H9 (cell line): ENCODE measurements around the gene REXO2. TPM values are rescaled to one million over a fixed set of nuclear protein-coding genes. Genes with fewer than 3 reads are reported as not detected.

Experiments used
- DNase-seq: peaks from one replicate; pipeline ENCODE4 v3.0.0-alpha.2; 2017
- H2AFZ ChIP-seq: one replicate; pipeline ENCODE4 v1.6.1; 2013; ENCODE audit warnings: mild to moderate bottlenecking, low read length, control low read depth, moderate library complexity
- H2AK5ac ChIP-seq: 2 replicates; pipeline ENCODE4 v1.6.1; 2013; ENCODE audit warnings: low read length, control low read depth, mixed read lengths; ENCODE audit not compliant: insufficient read length
- H2BK120ac ChIP-seq: one replicate; pipeline ENCODE4 v1.6.1; 2013; ENCODE audit warnings: low read depth, mild to moderate bottlenecking, low read length, control low read depth, inconsistent platforms; ENCODE audit not compliant: poor library complexity, severe bottlenecking
- H2BK12ac ChIP-seq: 2 replicates; pipeline ENCODE4 v1.6.1; 2013; ENCODE audit warnings: low read length, control low read depth, mixed read lengths, low read depth; ENCODE audit not compliant: insufficient read length
- H2BK15ac ChIP-seq: 2 replicates; pipeline ENCODE4 v1.6.1; 2013; ENCODE audit warnings: low read depth, low read length, control low read depth
- H2BK20ac ChIP-seq: one replicate; pipeline ENCODE4 v1.6.1; 2013; ENCODE audit warnings: low read depth, mild to moderate bottlenecking, low read length, control low read depth, inconsistent platforms; ENCODE audit not compliant: poor library complexity, severe bottlenecking
- H2BK5ac ChIP-seq: 2 replicates; pipeline ENCODE4 v1.6.1; 2013; ENCODE audit warnings: low read length, control low read depth, mixed read lengths; ENCODE audit not compliant: insufficient read length
- H3K14ac ChIP-seq: 2 replicates; pipeline ENCODE4 v1.6.1; 2013; ENCODE audit warnings: low read length, control low read depth; ENCODE audit not compliant: insufficient read depth
- H3K18ac ChIP-seq: 2 replicates; pipeline ENCODE4 v1.6.1; 2013; ENCODE audit warnings: low read depth, mild to moderate bottlenecking, mixed read lengths, low read length, control low read depth; ENCODE audit not compliant: insufficient read length
- H3K23ac ChIP-seq: 2 replicates; pipeline ENCODE4 v1.6.1; 2013; ENCODE audit warnings: low read length, control low read depth, mixed read lengths, low read depth; ENCODE audit not compliant: insufficient read length
- H3K23me2 ChIP-seq: 2 replicates; pipeline ENCODE4 v1.6.1; 2013; ENCODE audit warnings: low read depth, mild to moderate bottlenecking, mixed read lengths, low read length, control low read depth; ENCODE audit not compliant: insufficient read length, poor library complexity, severe bottlenecking
- H3K27ac ChIP-seq: 2 replicates; pipeline ENCODE4 v1.5.1; 2013; ENCODE audit warnings: low read length, control low read depth, mixed read lengths, low read depth; ENCODE audit not compliant: insufficient read length
- H3K27me3 ChIP-seq: 2 replicates; pipeline ENCODE4 v1.6.1; 2013; ENCODE audit warnings: low read length, control low read depth, inconsistent platforms; ENCODE audit not compliant: insufficient read depth
- H3K4ac ChIP-seq: 2 replicates; pipeline ENCODE4 v1.6.1; 2013; ENCODE audit warnings: low read depth, mild to moderate bottlenecking, control low read depth, inconsistent platforms, low read length, moderate library complexity
- H3K4me1 ChIP-seq: 2 replicates; pipeline ENCODE4 v1.6.1; 2013; ENCODE audit warnings: low read length, control low read depth, inconsistent platforms; ENCODE audit not compliant: insufficient read depth
- H3K4me2 ChIP-seq: 2 replicates; pipeline ENCODE4 v1.6.1; 2013; ENCODE audit warnings: low read length, control low read depth, mixed read lengths; ENCODE audit not compliant: insufficient read length, insufficient read depth
- H3K56ac ChIP-seq: 2 replicates; pipeline ENCODE4 v1.6.1; 2013; ENCODE audit warnings: low read depth, mild to moderate bottlenecking, mixed read lengths, low read length, control low read depth; ENCODE audit not compliant: insufficient read length
- H3K79me1 ChIP-seq: 2 replicates; pipeline ENCODE4 v1.6.1; 2013; ENCODE audit warnings: low read depth, mild to moderate bottlenecking, moderate library complexity, low read length, control low read depth, inconsistent platforms; ENCODE audit not compliant: insufficient read depth, poor library complexity, severe bottlenecking
- H3K79me2 ChIP-seq: 2 replicates; pipeline ENCODE4 v1.6.1; 2013; ENCODE audit warnings: low read length, control low read depth, inconsistent platforms; ENCODE audit not compliant: insufficient read depth
- H3K9ac ChIP-seq: 2 replicates; pipeline ENCODE4 v1.6.1; 2013; ENCODE audit warnings: low read length, control low read depth, mixed read lengths; ENCODE audit not compliant: insufficient read length; ENCODE audit errors: extremely low read depth
- H3K9me3 ChIP-seq: one replicate; pipeline ENCODE4 v1.6.1; 2013; ENCODE audit warnings: low read depth, low read length, inconsistent platforms; ENCODE audit not compliant: control insufficient read depth
- H3T11ph ChIP-seq: one replicate; pipeline ENCODE4 v1.6.1; 2013; ENCODE audit warnings: mild to moderate bottlenecking, low read length, control low read depth, inconsistent platforms
- H4K20me1 ChIP-seq: one replicate; pipeline ENCODE4 v1.6.1; 2013; ENCODE audit not compliant: control insufficient read depth, insufficient read length, insufficient read depth
- H4K5ac ChIP-seq: 2 replicates; pipeline ENCODE4 v1.6.1; 2013; ENCODE audit warnings: low read depth, mild to moderate bottlenecking, mixed read lengths, low read length, control low read depth; ENCODE audit not compliant: insufficient read length
- H4K8ac ChIP-seq: replicated peaks from 2 replicates; pipeline ENCODE4 v1.6.1; 2013; ENCODE audit warnings: low read length, control low read depth, mixed read lengths, low read depth; ENCODE audit not compliant: insufficient read length
- H4K91ac ChIP-seq: 2 replicates; pipeline ENCODE4 v1.6.1; 2013; ENCODE audit warnings: low read depth, mild to moderate bottlenecking, moderate library complexity, mixed read lengths, low read length, control low read depth; ENCODE audit not compliant: insufficient read length
- H3K27ac Mint-ChIP-seq, 3 experiments: 2 replicates in 2 of 3; 3 replicates in 1 of 3; pipeline ENCODE4 v1.8.0; 2020 to 2021; ENCODE audit warnings: mixed read lengths in 3 of 3, mild to moderate bottlenecking in 1 of 3, moderate library complexity in 1 of 3
- H3K27me3 Mint-ChIP-seq: 2 replicates; pipeline ENCODE4 v1.8.0; 2021; ENCODE audit warnings: low read depth, mild to moderate bottlenecking, moderate library complexity, mixed read lengths
- H3K36me3 Mint-ChIP-seq, 3 experiments: 2 replicates in 2 of 3; 3 replicates in 1 of 3; pipeline ENCODE4 v1.8.0; 2020 to 2021; ENCODE audit warnings: low read depth in 3 of 3, mixed read lengths in 3 of 3; ENCODE audit not compliant: insufficient read depth in 1 of 3
- H3K4me1 Mint-ChIP-seq, 2 experiments: 2 replicates each; pipeline ENCODE4 v1.8.0; 2020; ENCODE audit warnings: mixed read lengths in 2 of 2
- H3K4me3 Mint-ChIP-seq, 2 experiments: 2 replicates in 1 of 2; 3 replicates in 1 of 2; pipeline ENCODE4 v1.8.0; 2020 to 2021; ENCODE audit warnings: mild to moderate bottlenecking in 2 of 2, mixed read lengths in 2 of 2, moderate library complexity in 1 of 2
- H3K9me3 Mint-ChIP-seq, 2 experiments: 2 replicates in 1 of 2; 3 replicates in 1 of 2; pipeline ENCODE4 v1.8.0; 2020; ENCODE audit warnings: mild to moderate bottlenecking in 2 of 2, mixed read lengths in 2 of 2, moderate library complexity in 1 of 2
- CTCF ChIP-seq: fragments of 200-600 bp; sonication (generic); conservative IDR thresholded peaks from 3 replicates; pipeline ENCODE4 v1.8.0; 2021; ENCODE audit warnings: antibody characterized with exemption, mild to moderate bottlenecking
- WGBS: extraction: QIAGEN DNeasy Blood & Tissue Kit; methylation state at CpG from one replicate; pipeline ENCODE4 v1.1.7; 2013; ENCODE audit warnings: missing lambda C conversion rate, low lambda C conversion rate, mixed read lengths; ENCODE audit not compliant: insufficient read length; ENCODE audit errors: extremely low coverage; 5-methylcytosine and 5-hydroxymethylcytosine counted together
- total RNA-seq: library from RNA; stranded (reverse); gene quantifications from 2 replicates; pipeline ENCODE4 v1.2.1, GENCODE V29; 2021

Gene REXO2
- total RNA-seq, 1 experiment from 2014 or later = 92.8 TPM

- H2BK12ac ChIP-seq = peak within 1 kb of the TSS; percentile 27
- H3K27me3 ChIP-seq = no peaks in the 10 kb centered on the region
- no peaks in the 10 kb centered on the region for H3K9me3 ChIP-seq
- Mint-ChIP-seq H3K4me3 (peak within 1 kb of the TSS; percentile 94 to 98), H3K27me3 (no peaks in the 10 kb centered on the region), H3K9me3 (no peaks in the 10 kb centered on the region), H3K27ac (peak within 1 kb of the TSS; percentile 98 to 100 (median 100)), H3K36me3 (peaks cover 7 to 27% (median 23%) of the 10 kb centered on the region in 3 experiments; a peak in 6 of 7 replicates), H3K4me1 (peaks cover 43 to 44% of the 10 kb centered on the region in 2 experiments)
- H3K4me1 ChIP-seq = no peaks in the 10 kb centered on the region; the same call in 1 of the 2 replicates
- H4K5ac ChIP-seq = peak within 1 kb of the TSS; percentile 87
- H3K23me2 ChIP-seq = peaks cover 4% of the 10 kb centered on the region
- DNase-seq = peak; percentile 96
- H3K79me1 ChIP-seq = peaks cover 3% of the 10 kb centered on the region
- H2AFZ ChIP-seq = no peak within 1 kb of the TSS
- peak within 1 kb of the TSS; percentile 97 for H3K9ac ChIP-seq
- no CpG with 5 or more reads among the region's 65 CpGs for WGBS
- H2BK20ac ChIP-seq = no peak within 1 kb of the TSS
- no peak within 1 kb of the TSS for H2AK5ac ChIP-seq
- peak within 1 kb of the TSS; percentile 98 for H3K14ac ChIP-seq
- H4K8ac ChIP-seq = peak within 1 kb of the TSS; percentile 61
- peak within 1 kb of the TSS; percentile 28; the same call in 1 of the 2 replicates for H3K4ac ChIP-seq
- H4K91ac ChIP-seq = peak within 1 kb of the TSS; percentile 14
- no peak within 1 kb of the TSS for H3K23ac ChIP-seq
- peak within 1 kb of the TSS; percentile 84 for H3K4me2 ChIP-seq
- H4K20me1 ChIP-seq = no peaks in the 10 kb centered on the region
- peak within 1 kb of the TSS; percentile 22 for H3T11ph ChIP-seq
- H3K79me2 ChIP-seq = peaks cover 16% of the 10 kb centered on the region; the same call in 1 of the 2 replicates
- H3K27ac ChIP-seq = peak within 1 kb of the TSS; percentile 92
- H2BK15ac ChIP-seq = no peak within 1 kb of the TSS
- peak within 1 kb of the TSS; percentile 97 for H2BK5ac ChIP-seq
- peak within 1 kb of the TSS; percentile 68 for H3K56ac ChIP-seq
- H3K18ac ChIP-seq = peak within 1 kb of the TSS; percentile 97
- peak; percentile 31; the same call in 2 of the 3 replicates for TF ChIP-seq CTCF
- H2BK120ac ChIP-seq = peak within 1 kb of the TSS; percentile 62
Observed at GRCh38 chr11:114400216-114400914, 38.9 kb upstream of the REXO2 start, which contains the start of the genes C11orf71 and RBM7. C11orf71 (minus strand) TSS chr11:114400511; CDS start chr11:114400331, 180 bp downstream. RBM7 (plus strand) TSS chr11:114400666; CDS start chr11:114400672, 6 bp downstream.
